HG02798 (cell line): ENCODE measurements around the gene TEX50.
"Not testable (repeated sequence)": the region's sequence is repeated elsewhere in the genome, so short reads cannot be mapped to it uniquely, and the experiment has no call there.

Source experiments
- ATAC-seq: cut with Tn5 transposase; IDR thresholded peaks from one replicate; pipeline ENCODE4 v1.9.1; 2021; ENCODE audit warnings: mild to moderate bottlenecking; ENCODE audit not compliant: unreplicated experiment, poor library complexity

TEX50 gene

GRCh38 chr1:173635116-173635515 is at the start of gene TEX50:
TSS of gene TEX50 (plus strand) at chr1:173635338. CDS start at chr1:173635522, 184 bp downstream.
- ATAC-seq = no peak

GRCh38 chr1:173590557-173590956 is 44.6 kb upstream of the TEX50 start:
- ATAC-seq = no peak

- not testable (repeated sequence) for ATAC-seq
Observed at GRCh38 chr1:173591138-173591537, 44.0 kb upstream of the TEX50 start.

DNA sequence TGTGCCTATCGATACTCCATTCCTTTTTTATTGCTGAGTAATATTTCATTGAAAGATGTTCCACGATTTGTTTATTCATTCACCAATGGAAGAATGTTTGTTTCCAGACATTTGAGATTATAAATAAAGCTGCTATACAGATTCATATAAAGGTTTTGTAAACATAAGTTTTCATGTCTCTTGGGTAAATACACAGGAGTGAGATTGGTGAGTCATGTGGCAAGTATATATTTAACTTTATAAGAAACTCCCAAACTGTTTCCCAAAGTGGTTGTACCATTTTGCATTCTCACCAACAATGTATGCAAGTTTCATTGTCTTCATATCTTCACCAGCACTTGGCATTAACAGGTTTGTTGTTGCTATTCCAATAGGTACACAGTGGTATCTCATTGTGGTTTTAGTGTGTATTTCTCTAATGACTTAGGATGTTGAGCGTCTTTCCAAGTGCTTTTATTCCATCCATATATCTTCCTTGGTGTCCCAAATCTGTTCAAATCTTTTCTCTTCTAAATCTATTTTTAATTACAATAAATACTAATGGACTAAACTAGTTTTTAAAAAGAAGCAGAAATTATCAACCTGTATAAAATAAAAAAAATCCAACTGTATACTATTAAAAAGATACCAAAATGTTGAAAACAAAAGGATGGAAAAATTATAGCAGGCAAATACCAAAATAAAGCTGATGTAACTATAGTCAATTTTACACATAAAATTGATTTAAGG is 38.9 kb upstream of the TEX50 start:
- no peak for ATAC-seq

GRCh38 chr1:173601588-173601987 is 33.5 kb upstream of the TEX50 start:
- peak; percentile 41 for ATAC-seq

DNA sequence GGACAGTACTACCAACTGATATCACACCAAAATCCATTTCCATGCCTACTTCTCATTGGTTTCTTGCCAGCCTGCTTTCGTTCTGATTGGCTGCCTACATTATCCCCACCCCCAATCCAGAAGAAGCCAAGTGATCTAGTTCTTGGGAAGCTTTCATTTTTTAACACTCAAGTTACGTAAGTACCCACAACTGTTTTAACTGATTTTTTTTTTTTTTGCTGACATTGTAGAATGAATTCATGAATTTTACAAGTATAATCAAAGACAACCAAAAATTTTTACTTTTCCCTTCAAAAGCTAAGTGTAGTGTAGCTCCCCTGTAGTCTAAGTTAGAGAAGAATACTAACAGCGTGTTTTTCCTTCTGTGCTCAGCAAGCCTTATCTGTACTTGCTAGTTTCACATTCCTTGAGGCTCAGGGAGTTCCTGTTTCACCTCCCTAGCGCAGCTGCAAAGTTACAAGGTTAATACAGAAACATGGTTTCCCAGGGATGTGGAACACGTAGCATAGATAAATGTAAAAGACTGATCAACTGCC is 32.0 kb upstream of the TEX50 start, which contains the start of gene SLC9C2:
SLC9C2 (minus strand) TSS at position 17 of the 536 bp plus-strand sequence. CDS start 1,296 bp downstream, outside the sequence.
- no peak for ATAC-seq

GRCh38 chr1:173608503-173609216 is 26.5 kb upstream of the TEX50 start:
- no peak for ATAC-seq

GRCh38 chr1:173613086-173613485 is 22.1 kb upstream of the TEX50 start:
- ATAC-seq = not testable (repeated sequence)

GRCh38 chr1:173616859-173617258 is 18.3 kb upstream of the TEX50 start:
- no peak for ATAC-seq

GRCh38 chr1:173627269-173627668 is 7.9 kb upstream of the TEX50 start:
- no peak for ATAC-seq

DNA sequence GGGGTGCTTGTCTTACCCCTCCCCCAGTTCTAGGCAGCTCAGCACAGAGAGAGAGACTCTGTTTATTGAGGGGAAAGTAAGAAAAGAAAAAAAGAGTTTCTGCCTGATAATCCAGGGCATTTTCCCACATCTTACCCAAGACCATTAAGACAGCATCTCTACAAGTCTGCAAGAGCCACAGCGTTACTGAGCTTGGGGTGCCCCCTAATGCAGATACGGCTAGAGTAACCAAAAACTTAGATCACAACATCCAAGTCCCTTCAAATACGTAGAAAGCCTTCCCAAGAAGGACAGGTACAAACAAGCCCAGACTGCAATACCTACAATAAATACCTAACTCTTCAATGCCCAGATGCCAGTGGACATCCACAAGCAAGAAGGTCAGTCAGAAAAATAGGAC is 6.2 kb upstream of the TEX50 start:
- no peak for ATAC-seq

DNA sequence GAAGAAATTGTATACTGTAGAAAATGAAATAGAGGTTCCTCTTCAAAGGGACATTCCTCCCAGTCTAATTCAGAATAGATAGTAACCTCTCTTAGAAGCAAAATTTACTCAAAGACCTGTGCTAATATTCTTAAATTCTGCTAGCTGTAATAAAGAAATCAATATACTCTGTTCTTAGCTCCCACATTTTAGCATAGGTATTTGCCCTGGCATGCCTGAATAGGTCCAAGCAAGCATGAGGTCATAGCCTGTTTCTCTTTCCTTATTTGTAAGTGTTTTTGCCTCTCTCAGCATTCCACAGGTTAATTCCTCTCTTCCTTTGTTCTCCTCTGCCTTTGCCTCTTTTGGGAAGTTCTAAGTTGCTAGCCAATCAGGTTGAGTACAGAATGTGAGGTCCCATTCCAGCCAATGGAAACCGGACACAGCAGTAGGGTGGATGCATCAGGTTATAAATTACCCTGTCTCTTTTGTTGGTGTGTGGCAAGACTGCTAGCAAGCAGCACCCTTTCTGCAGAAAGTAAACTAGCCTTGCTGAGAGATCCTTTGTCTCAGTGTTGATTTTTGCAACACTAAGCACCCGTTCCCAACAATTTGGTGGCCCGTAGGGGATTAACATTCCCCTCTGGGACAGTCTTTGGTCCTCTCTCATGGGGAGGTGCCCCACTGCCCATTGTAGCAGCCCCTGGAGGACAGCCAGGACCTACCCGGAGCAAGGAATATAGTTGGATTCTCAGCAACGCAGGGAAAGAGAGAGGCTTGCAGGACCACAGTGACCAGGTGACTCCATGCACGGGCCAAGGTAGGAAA is 2.3 kb downstream of the TEX50 start:
- ATAC-seq = not testable (repeated sequence)

DNA sequence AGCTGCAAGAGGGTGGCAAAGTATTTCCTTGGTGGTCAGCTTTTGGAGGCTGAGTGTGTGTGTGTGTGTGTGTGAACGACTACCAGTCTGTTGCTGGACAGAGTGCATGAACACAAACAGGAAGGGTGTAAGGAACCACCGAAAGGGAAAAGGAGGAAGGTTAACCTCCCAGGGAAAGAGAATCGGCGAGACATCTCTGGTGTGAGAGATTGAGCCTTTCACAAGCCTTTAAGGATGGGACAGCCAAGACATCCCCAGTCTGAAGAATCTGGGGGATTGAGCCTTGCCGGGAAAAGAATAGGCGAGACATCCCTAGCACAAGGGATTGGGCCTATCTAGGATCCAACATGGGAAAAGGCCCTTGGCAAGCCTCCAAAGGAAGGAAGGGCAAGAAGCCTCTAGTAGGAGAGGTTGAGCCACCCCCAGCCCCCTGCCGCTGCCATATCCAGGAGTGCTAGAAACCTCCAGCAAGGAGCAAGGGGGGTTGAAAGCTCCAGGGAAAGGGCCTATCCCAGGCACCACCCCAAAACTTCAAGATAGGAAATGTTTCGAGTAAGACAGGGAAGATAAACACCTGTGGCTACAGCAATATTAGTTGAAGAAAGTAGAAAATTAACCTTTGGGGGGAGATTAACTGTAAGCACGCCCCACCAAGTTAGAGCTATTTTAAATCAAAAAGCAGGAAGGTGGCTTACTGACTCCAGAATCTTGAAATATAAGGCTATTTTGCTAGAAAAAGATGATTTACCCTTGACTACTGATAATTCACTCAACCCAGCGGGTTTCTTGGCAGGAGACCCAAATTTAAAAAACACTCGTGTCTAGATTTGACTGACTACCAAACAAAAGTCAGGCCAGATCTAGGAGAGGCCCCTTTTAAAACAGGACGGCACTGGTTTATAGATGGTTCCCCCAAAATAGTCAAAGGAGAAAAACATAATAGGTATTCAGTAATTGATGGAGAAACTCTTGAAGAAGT is 3.2 kb downstream of the TEX50 start:
- no peak for ATAC-seq

DNA sequence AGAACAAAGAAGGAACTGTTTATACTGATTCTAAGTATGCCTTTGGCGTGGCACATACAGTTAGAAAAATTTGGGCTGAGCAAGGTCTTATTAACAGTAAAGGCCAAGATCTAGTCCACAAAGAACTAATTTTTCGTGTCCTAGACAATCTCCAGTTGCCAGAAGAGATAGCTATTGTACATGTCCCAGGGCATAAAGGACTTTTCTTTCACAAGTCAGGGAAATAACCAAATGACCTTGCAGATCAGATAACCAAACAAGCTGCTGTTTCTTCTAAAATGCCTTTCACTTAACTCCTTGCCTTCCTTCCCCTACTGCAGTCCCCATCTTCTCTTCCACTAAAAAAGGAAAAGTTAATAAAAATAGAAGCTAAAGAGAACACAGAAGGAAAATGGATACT is 4.0 kb downstream of the TEX50 start:
- ATAC-seq = no peak

GRCh38 chr1:173642450-173643139 is 7.5 kb downstream of the TEX50 start:
- ATAC-seq = not testable (repeated sequence)

- no peak for ATAC-seq
Observed at GRCh38 chr1:173646656-173647055, 11.5 kb downstream of the TEX50 start.

- ATAC-seq = no peak
Observed at GRCh38 chr1:173648880-173649605, 13.9 kb downstream of the TEX50 start.

DNA sequence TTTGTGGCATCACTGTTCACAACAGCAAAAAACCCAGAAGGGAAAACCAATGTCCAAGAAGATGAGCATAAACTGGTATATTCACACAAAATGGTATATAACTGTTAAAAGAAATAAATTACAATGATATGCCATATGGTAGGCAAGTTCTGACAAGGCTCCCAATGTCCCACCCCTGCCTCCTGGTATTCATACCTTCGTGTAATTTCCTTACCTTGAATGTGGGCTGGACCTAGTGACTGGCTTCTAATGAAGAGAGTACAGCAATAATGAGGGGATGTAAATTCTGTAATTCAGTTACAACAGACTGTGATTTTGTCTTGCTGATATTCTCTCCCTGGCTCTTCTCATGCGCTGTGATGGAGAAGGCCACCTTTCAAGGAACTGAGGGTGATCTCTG is 25.2 kb downstream of the TEX50 start:
- ATAC-seq = no peak
